Thoracic aorta (tissue), 2 donors: Measurements from ENCODE around the gene DELE1. TPM values are rescaled to one million over a fixed set of nuclear protein-coding genes. Genes with fewer than 3 reads are reported as not detected.

Experiments
- ATAC-seq: fragments of 150-250 bp; one replicate; pipeline ENCODE4 v1.8.0; 2017; ENCODE audit warnings: low read depth; ENCODE audit not compliant: insufficient number of reproducible peaks, low FRiP score
- DNase-seq: peaks from one replicate; pipeline ENCODE4 v3.0.0-alpha.2; 2020; ENCODE audit warnings: low spot score
- H3K27ac ChIP-seq, 2 donors: fragments of 200-600 bp; sonication (generic); 1 replicate in 1 of 2; 2 replicates in 1 of 2; pipeline ENCODE4 v1.5.1; 2016; ENCODE audit warnings: mild to moderate bottlenecking in 2 of 2, moderate library complexity in 2 of 2
- H3K27me3 ChIP-seq: fragments of 200-600 bp; sonication (generic); replicated peaks from 2 replicates; pipeline ENCODE4 v1.6.0; 2016; ENCODE audit warnings: mild to moderate bottlenecking; ENCODE audit not compliant: insufficient read depth
- H3K36me3 ChIP-seq: fragments of 200-600 bp; sonication (generic); one replicate; pipeline ENCODE4 v1.5.1; 2016
- H3K4me1 ChIP-seq, 2 donors: fragments of 200-600 bp; sonication (generic); 1 replicate in 1 of 2; 2 replicates in 1 of 2; pipeline versions ENCODE4 v1.5.1 to v1.6.0; 2016; ENCODE audit warnings: low read depth in 2 of 2, mild to moderate bottlenecking in 1 of 2; ENCODE audit not compliant: control insufficient read depth in 1 of 2
- H3K4me3 ChIP-seq: fragments of 200-600 bp; sonication (generic); 2 replicates; pipeline ENCODE4 v1.5.1; 2016; ENCODE audit warnings: mild to moderate bottlenecking
- H3K9me3 ChIP-seq: fragments of 200-600 bp; sonication (generic); 2 replicates; pipeline ENCODE4 v1.5.1; 2016
- total RNA-seq, 2 donors: library from RNA; depleted of rRNA; stranded (reverse); fragments of >200 nt; gene quantifications; one replicate each; pipeline versions ENCODE4 v1.1.0 to v1.2.3, GENCODE V29; 2016
- TF ChIP-seq, protein P1 (sequence below): fragments of 200-600 bp; sonication (generic); IDR thresholded peaks from one replicate; pipeline ENCODE4 v1.5.1; 2019; ENCODE audit warnings: antibody characterized with exemption

The DELE1 gene
- total RNA-seq, 2 donors from 2014 or later: 82.5 to 108 TPM

DNA sequence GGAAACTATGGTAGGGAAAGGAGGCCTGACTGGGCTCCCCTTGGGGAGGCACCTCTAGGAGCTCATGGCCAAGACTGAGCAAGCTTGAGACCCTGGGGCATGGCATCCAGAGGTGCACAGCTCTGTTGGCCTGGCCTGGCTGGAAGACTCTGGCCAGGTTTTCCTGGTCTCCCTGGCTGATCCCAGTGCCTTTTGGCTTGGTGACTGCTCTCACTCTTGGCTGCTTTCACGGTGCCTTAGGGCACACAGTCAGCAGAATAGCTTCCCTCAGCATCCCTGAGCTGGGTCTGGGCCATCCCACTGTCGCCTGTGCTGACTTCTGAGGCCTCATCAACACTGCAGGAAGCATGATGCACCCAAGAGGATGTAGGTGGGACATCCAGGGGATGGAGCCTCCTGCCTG, 13.4 kb upstream of the DELE1 start:
- TF ChIP-seq, protein P1, sequence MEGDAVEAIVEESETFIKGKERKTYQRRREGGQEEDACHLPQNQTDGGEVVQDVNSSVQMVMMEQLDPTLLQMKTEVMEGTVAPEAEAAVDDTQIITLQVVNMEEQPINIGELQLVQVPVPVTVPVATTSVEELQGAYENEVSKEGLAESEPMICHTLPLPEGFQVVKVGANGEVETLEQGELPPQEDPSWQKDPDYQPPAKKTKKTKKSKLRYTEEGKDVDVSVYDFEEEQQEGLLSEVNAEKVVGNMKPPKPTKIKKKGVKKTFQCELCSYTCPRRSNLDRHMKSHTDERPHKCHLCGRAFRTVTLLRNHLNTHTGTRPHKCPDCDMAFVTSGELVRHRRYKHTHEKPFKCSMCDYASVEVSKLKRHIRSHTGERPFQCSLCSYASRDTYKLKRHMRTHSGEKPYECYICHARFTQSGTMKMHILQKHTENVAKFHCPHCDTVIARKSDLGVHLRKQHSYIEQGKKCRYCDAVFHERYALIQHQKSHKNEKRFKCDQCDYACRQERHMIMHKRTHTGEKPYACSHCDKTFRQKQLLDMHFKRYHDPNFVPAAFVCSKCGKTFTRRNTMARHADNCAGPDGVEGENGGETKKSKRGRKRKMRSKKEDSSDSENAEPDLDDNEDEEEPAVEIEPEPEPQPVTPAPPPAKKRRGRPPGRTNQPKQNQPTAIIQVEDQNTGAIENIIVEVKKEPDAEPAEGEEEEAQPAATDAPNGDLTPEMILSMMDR: no peak
- Histone ChIP-seq H3K27me3 (no peaks in the 10 kb centered on the region), H3K27ac (no peak overlapping the region), H3K36me3 (no peaks in the 10 kb centered on the region), H3K4me3 (no peak overlapping the region), H3K4me1 (peaks cover 4 to 13% of the 10 kb centered on the region in 2 donors), H3K9me3 (no peaks in the 10 kb centered on the region)
- no peak for DNase-seq
- ATAC-seq: no peak

DNA sequence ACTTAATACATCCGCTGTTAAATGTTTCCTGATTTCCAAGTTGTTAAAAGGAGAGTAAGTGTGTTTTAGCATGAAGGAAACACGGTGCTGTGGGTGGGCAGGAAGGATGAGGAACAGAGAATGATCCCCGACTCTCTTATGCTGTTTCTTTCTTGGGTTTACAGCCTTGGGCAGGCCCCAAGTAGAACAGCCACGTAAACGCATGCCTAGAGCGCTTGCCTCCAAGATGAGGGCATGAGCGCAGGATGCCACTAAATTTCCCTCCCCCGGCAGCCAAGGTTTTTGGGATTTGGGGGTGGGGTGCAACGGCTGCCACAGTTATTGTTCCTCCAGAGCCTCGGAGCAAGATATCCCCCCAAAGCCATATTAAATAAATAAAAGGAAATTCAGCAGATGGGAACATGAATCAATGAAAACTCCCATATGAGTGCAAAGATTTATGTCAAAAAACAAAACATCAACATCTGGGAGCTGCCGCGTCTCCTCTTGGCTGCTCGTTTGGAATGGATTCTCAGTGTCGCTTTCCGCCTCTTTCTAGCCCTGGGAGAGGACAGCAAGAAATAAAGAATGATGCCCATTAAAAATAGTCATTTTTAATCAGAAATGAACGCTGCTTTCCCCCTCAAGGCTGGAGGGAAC, 10.0 kb upstream of the DELE1 start:
- no peak for ATAC-seq
- H3K27ac ChIP-seq: no peak overlapping the region
- no peaks in the 10 kb centered on the region for H3K27me3 ChIP-seq
- TF ChIP-seq, protein P1: no peak
- DNase-seq: no peak
- no peaks in the 10 kb centered on the region for H3K9me3 ChIP-seq
- no peaks in the 10 kb centered on the region for H3K36me3 ChIP-seq
- H3K4me3 ChIP-seq: peak overlapping the region; percentile 71
- H3K4me1 ChIP-seq: peaks cover 4 to 13% of the 10 kb centered on the region in 2 donors

DNA sequence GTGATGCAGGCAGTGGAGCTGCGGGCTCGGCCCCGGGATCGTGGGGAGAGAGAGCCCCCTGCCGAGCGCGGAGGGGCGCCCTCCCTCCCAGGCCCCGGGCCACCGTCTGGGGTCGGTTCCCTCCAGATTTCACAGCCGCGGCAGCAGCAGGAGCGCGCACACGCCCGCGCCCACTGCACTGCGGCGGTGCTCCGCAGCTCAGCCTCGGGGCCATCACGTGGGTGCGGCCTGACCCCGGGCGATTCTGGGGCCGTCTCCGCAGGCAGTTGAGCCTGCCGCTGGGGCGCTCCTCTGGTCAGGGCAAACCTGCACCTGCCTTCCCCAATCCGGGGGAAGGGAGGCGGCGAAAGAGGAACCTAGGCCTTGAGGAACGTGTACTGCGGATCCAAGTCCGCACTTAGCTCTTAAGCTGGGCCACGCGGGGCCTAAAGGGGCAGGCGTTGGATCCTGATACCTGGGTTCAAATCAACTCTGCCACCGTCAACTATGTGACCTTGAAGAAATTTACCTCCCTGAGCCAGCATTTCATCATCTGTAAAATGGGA, 9.4 kb upstream of the DELE1 start:
- H3K9me3 ChIP-seq: no peaks in the 10 kb centered on the region
- ATAC-seq (no peak), DNase-seq (no peak)
- no peaks in the 10 kb centered on the region for H3K27me3 ChIP-seq
- H3K4me3 ChIP-seq: peak overlapping the region; percentile 71
- no peaks in the 10 kb centered on the region for H3K36me3 ChIP-seq
- peaks cover 4 to 13% of the 10 kb centered on the region in 2 donors for H3K4me1 ChIP-seq
- H3K27ac ChIP-seq: no peak overlapping the region
- TF ChIP-seq, protein P1: no peak

DNA sequence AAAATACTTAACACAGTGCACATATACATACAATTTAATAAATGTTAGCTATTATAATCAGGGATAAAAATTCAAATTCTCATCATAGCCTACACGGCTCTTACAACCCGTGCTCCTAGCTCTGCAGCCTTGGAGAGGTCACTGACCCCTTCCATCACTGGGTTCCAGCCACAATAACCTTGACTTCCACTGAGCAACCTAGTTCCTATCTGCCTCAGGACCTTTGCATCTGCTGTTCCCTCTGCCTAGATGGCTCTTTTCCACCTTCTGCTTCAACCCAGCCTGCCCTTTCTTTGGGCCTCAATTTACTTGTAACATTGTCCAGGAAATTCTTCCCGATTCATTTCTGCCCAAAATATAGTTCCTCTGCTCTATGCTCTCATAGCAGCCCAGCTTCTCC, 8.9 kb upstream of the DELE1 start:
- no peak for DNase-seq
- H3K36me3 ChIP-seq: no peaks in the 10 kb centered on the region
- H3K4me3 ChIP-seq: no peak overlapping the region
- TF ChIP-seq, protein P1: no peak
- no peak overlapping the region for H3K27ac ChIP-seq
- H3K27me3 ChIP-seq: no peaks in the 10 kb centered on the region
- peaks cover 4 to 13% of the 10 kb centered on the region in 2 donors for H3K4me1 ChIP-seq
- ATAC-seq: no peak
- H3K9me3 ChIP-seq: no peaks in the 10 kb centered on the region

DNA sequence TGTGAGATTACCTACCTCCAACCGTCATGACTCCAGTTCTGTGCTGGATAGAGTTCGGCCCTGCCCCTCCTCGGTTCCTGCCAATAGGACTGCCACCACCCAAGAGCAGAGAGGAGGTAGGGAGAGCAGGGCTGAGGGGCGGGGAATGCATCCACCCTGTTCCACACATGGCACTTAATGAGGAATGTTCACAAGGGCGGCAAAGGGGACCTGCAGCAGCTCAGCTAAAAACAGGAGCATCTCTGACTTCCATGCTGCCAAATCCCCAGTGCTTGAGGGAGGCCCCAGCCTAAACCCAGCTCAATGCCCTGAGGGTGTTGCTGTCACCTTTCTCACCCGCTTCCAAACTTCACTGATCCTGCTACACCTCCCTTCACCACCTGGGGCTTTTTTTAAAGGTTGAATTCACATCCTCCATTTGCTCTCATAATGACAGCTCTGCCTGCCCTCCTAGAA, 7.8 kb upstream of the DELE1 start:
- H3K9me3 ChIP-seq: no peaks in the 10 kb centered on the region
- H3K4me3 ChIP-seq: no peak overlapping the region
- no peak for DNase-seq
- H3K27ac ChIP-seq: no peak overlapping the region
- no peak for ATAC-seq
- peaks cover 4 to 13% of the 10 kb centered on the region in 2 donors for H3K4me1 ChIP-seq
- no peaks in the 10 kb centered on the region for H3K36me3 ChIP-seq
- H3K27me3 ChIP-seq: no peaks in the 10 kb centered on the region
- TF ChIP-seq, protein P1: no peak
